ENCODE data around the gene RGPD8. TPM values are rescaled to one million over a fixed set of nuclear protein-coding genes. Genes with fewer than 3 reads are reported as not detected.

RGPD8 gene
- polyA plus RNA-seq, 3 donors = 0.29 to 3.4 (median 1.2) TPM

- Mint-ChIP-seq H3K4me3 (no peak overlapping the region), H3K4me1 (no peaks in the 10 kb centered on the region), H3K9me3 (peaks cover 0 to 2% (median 0%) of the 10 kb centered on the region in 7 donors), H3K27ac (no peak overlapping the region), H3K27me3 (ENCODE audit: low read depth in 3 of 3) (no peaks in the 10 kb centered on the region), H3K36me3 (peaks cover 37 to 49% of the 10 kb centered on the region in 2 donors)
- Histone ChIP-seq H3K4me3 (replicated peaks in 1 of 3; ENCODE audit: low read depth in 2 of 3, low read length in 3 of 3) (no peak overlapping the region), H3K79me2 (ENCODE audit: insufficient read depth, low read length) (no peaks in the 10 kb centered on the region), H3K27me3 (ENCODE audit: control insufficient read depth in 2 of 2, insufficient read depth in 2 of 2, low read length in 2 of 2) (no peaks in the 10 kb centered on the region), H4K20me1 (ENCODE audit: insufficient read depth, low read length) (no peaks in the 10 kb centered on the region), H3K9ac (ENCODE audit: insufficient read depth, low read length, poor library complexity, severe bottlenecking) (no peak overlapping the region), H3K36me3 (replicated peaks in 1 of 2; ENCODE audit: control insufficient read depth in 1 of 2, insufficient read depth in 2 of 2, low read length in 2 of 2) (peaks cover 21 to 52% of the 10 kb centered on the region in 2 donors), H2AFZ (ENCODE audit: insufficient read depth, low read depth, low read length, poor library complexity, severe bottlenecking) (no peak overlapping the region), H3K4me2 (replicated peaks; ENCODE audit: extremely low read depth, low read length, poor library complexity, severe bottlenecking) (no peak overlapping the region), H3K9me3 (replicated peaks in 1 of 2; ENCODE audit: control insufficient read depth in 1 of 2, insufficient read depth in 1 of 2, low read length in 2 of 2) (no peaks in the 10 kb centered on the region), H3K27ac (ENCODE audit: low read depth in 1 of 2, low read length in 2 of 2) (no peak overlapping the region), H3K4me1 (ENCODE audit: control insufficient read depth in 1 of 2, insufficient read depth in 2 of 2, low read length in 2 of 2) (no peaks in the 10 kb centered on the region)
- DNase-seq = no peak
- intact Hi-C loops (cut with micrococcal nuclease) = no loop called here
- TF ChIP-seq CTCF (IDR thresholded peaks at IDR 0.05) = no peak
- 90% methylated on average over 2 of the region's 3 CpGs for WGBS (ENCODE audit: insufficient coverage)
Observed at GRCh38 chr2:112321375-112322320, 111.8 kb downstream of the RGPD8 start.

Small RNAs within 50 kb of the gene (small RNA-seq; reads per million reads assigned to genes)
- gene AC115115.1 (ENCODE audit: insufficient read length, low read depth) = not detected

Other genes starting within 250 kb of the RGPD8 start
- 1 to 10 TPM; 2.3 to 6.9 (median 2.3) TPM for gene ZC3H8, start 178.6 kb downstream of the RGPD8 start, polyA plus RNA-seq
- gene ZC3H6, start 158.0 kb downstream of the RGPD8 start, polyA plus RNA-seq = 1 to 10 TPM; 2.1 to 2.5 (median 2.4) TPM
- gene TTL, start 48.5 kb upstream of the RGPD8 start, polyA plus RNA-seq = 10 to 100 TPM in 1 of 3 donors, 1 to 10 TPM in 2; 2.7 to 13.9 (median 5.4) TPM
- 1 to 10 TPM; 5.2 to 6.3 (median 5.3) TPM for gene POLR1B, start 108.8 kb upstream of the RGPD8 start, polyA plus RNA-seq
- gene CHCHD5, start 151.0 kb upstream of the RGPD8 start, polyA plus RNA-seq = 10 to 100 TPM; 37.1 to 77.3 (median 56.2) TPM
- gene SLC20A1, start 212.3 kb upstream of the RGPD8 start, polyA plus RNA-seq = 100 to 1,000 TPM in 1 of 3 donors, 10 to 100 TPM in 2; 16.1 to 112 (median 36.3) TPM